Activated naive CD8-positive, alpha-beta T cell treated with anti-CD3 and anti-CD28 coated beads, Interleukin-2, amount 50 U/mL, for 24 hours (primary cell): ENCODE data around the gene DCAF6.

Experiments used
- ATAC-seq: fragments of 150-1000 bp; cut with Tn5 transposase; one replicate; pipeline ENCODE4 v1.10.0; 2021
- DNase-seq: peaks from one replicate; pipeline ENCODE4 v3.0.0; 2021
- H3K27ac Mint-ChIP-seq: one replicate; pipeline ENCODE4 v1.8.0; 2021; ENCODE audit warnings: mild to moderate bottlenecking, mixed read lengths
- H3K27me3 Mint-ChIP-seq: one replicate; pipeline ENCODE4 v1.8.0; 2021; ENCODE audit warnings: mixed read lengths
- H3K36me3 Mint-ChIP-seq: one replicate; pipeline ENCODE4 v1.8.0; 2021; ENCODE audit warnings: low read depth, mixed read lengths
- H3K4me1 Mint-ChIP-seq: one replicate; pipeline ENCODE4 v1.8.0; 2021; ENCODE audit warnings: mixed read lengths
- H3K4me3 Mint-ChIP-seq: one replicate; pipeline ENCODE4 v1.8.0; 2021; ENCODE audit warnings: mild to moderate bottlenecking, moderate library complexity, mixed read lengths
- H3K9me3 Mint-ChIP-seq: one replicate; pipeline ENCODE4 v1.8.0; 2021; ENCODE audit warnings: mixed read lengths

Gene DCAF6

GRCh38 chr1:167968569-167968968 lies 32.1 kb downstream of the DCAF6 start:
- no peaks in the 10 kb centered on the region for H3K9me3 Mint-ChIP-seq

GRCh38 chr1:167973832-167974231 lies 37.3 kb downstream of the DCAF6 start:
- no peak for DNase-seq
- Mint-ChIP-seq H3K27ac (no peak overlapping the region), H3K36me3 (peaks cover 28% of the 10 kb centered on the region), H3K4me1 (peaks cover 2% of the 10 kb centered on the region), H3K9me3 (peaks cover 4% of the 10 kb centered on the region), H3K27me3 (no peaks in the 10 kb centered on the region), H3K4me3 (no peak overlapping the region)
- no peak for ATAC-seq

More at GRCh38 chr1:167968569-167968968, 32.1 kb downstream of the DCAF6 start:
- H3K27me3 Mint-ChIP-seq: no peaks in the 10 kb centered on the region
- peaks cover 6% of the 10 kb centered on the region for H3K36me3 Mint-ChIP-seq
- H3K27ac Mint-ChIP-seq: no peak overlapping the region
- DNase-seq (no peak), ATAC-seq (no peak)
- peaks cover 3% of the 10 kb centered on the region for H3K4me1 Mint-ChIP-seq
- H3K4me3 Mint-ChIP-seq: no peak overlapping the region

- Mint-ChIP-seq H3K4me3 (no peak overlapping the region), H3K9me3 (peaks cover 4% of the 10 kb centered on the region), H3K27me3 (no peaks in the 10 kb centered on the region), H3K27ac (no peak overlapping the region), H3K4me1 (peaks cover 2% of the 10 kb centered on the region), H3K36me3 (peaks cover 33% of the 10 kb centered on the region)
- ATAC-seq (no peak), DNase-seq (no peak)
These were observed 38.2 kb downstream of the DCAF6 start for GRCh38 chr1:167974698-167975097.

GRCh38 chr1:167977245-167977644 lies 40.8 kb downstream of the DCAF6 start:
- no peaks in the 10 kb centered on the region for H3K27me3 Mint-ChIP-seq
- no peak for DNase-seq
- H3K4me1 Mint-ChIP-seq: peaks cover 2% of the 10 kb centered on the region
- H3K27ac Mint-ChIP-seq: no peak overlapping the region
- ATAC-seq: no peak
- H3K36me3 Mint-ChIP-seq: peaks cover 41% of the 10 kb centered on the region
- peaks cover 4% of the 10 kb centered on the region for H3K9me3 Mint-ChIP-seq
- H3K4me3 Mint-ChIP-seq: no peak overlapping the region

GRCh38 chr1:167981933-167982332 lies 45.5 kb downstream of the DCAF6 start:
- no peaks in the 10 kb centered on the region for H3K27me3 Mint-ChIP-seq
- H3K27ac Mint-ChIP-seq: no peak overlapping the region
- H3K4me3 Mint-ChIP-seq: no peak overlapping the region
- peaks cover 37% of the 10 kb centered on the region for H3K36me3 Mint-ChIP-seq
- ATAC-seq (no peak), DNase-seq (no peak)
- peaks cover 4% of the 10 kb centered on the region for H3K9me3 Mint-ChIP-seq
- H3K4me1 Mint-ChIP-seq: peaks cover 5% of the 10 kb centered on the region

- no peak for ATAC-seq
- Mint-ChIP-seq H3K27me3 (no peaks in the 10 kb centered on the region), H3K4me1 (peaks cover 6% of the 10 kb centered on the region), H3K27ac (no peak overlapping the region), H3K4me3 (no peak overlapping the region), H3K36me3 (peaks cover 25% of the 10 kb centered on the region), H3K9me3 (no peaks in the 10 kb centered on the region)
- DNase-seq: no peak
These were observed 47.4 kb downstream of the DCAF6 start for GRCh38 chr1:167983797-167984420.

GRCh38 chr1:167984886-167985489 lies 48.5 kb downstream of the DCAF6 start:
- H3K9me3 Mint-ChIP-seq: no peaks in the 10 kb centered on the region
- peaks cover 6% of the 10 kb centered on the region for H3K4me1 Mint-ChIP-seq
- H3K36me3 Mint-ChIP-seq: peaks cover 21% of the 10 kb centered on the region
- ATAC-seq (no peak), DNase-seq (peak; percentile 4)
- no peak overlapping the region for H3K27ac Mint-ChIP-seq
- H3K4me3 Mint-ChIP-seq: no peak overlapping the region
- no peaks in the 10 kb centered on the region for H3K27me3 Mint-ChIP-seq

GRCh38 chr1:167987174-167987573 lies 50.7 kb downstream of the DCAF6 start:
- H3K27ac Mint-ChIP-seq: no peak overlapping the region
- H3K9me3 Mint-ChIP-seq: no peaks in the 10 kb centered on the region
- H3K4me3 Mint-ChIP-seq: no peak overlapping the region
- no peaks in the 10 kb centered on the region for H3K27me3 Mint-ChIP-seq
- no peak for DNase-seq
- no peak for ATAC-seq
- H3K36me3 Mint-ChIP-seq: peaks cover 15% of the 10 kb centered on the region
- peaks cover 6% of the 10 kb centered on the region for H3K4me1 Mint-ChIP-seq

GRCh38 chr1:167991546-167991945 lies 55.1 kb downstream of the DCAF6 start:
- Mint-ChIP-seq H3K4me1 (peaks cover 4% of the 10 kb centered on the region), H3K9me3 (no peaks in the 10 kb centered on the region)
- ATAC-seq: no peak

GRCh38 chr1:167993720-167994119 lies 57.2 kb downstream of the DCAF6 start:
- no peak for DNase-seq
- no peak overlapping the region for H3K4me3 Mint-ChIP-seq
- H3K36me3 Mint-ChIP-seq: peaks cover 14% of the 10 kb centered on the region
- ATAC-seq: no peak
- H3K27ac Mint-ChIP-seq: no peak overlapping the region
- H3K4me1 Mint-ChIP-seq: no peaks in the 10 kb centered on the region
- H3K27me3 Mint-ChIP-seq: no peaks in the 10 kb centered on the region
- H3K9me3 Mint-ChIP-seq: no peaks in the 10 kb centered on the region

More at GRCh38 chr1:167991546-167991945, 55.1 kb downstream of the DCAF6 start:
- Mint-ChIP-seq H3K4me3 (no peak overlapping the region), H3K27ac (no peak overlapping the region), H3K36me3 (peaks cover 13% of the 10 kb centered on the region), H3K27me3 (no peaks in the 10 kb centered on the region)
- DNase-seq: no peak

- H3K4me3 Mint-ChIP-seq: no peak overlapping the region
- ATAC-seq: no peak
These were observed 58.1 kb downstream of the DCAF6 start for GRCh38 chr1:167994560-167994959.

GRCh38 chr1:167995038-167995437 lies 58.6 kb downstream of the DCAF6 start:
- no peaks in the 10 kb centered on the region for H3K4me1 Mint-ChIP-seq
- no peaks in the 10 kb centered on the region for H3K27me3 Mint-ChIP-seq
- H3K9me3 Mint-ChIP-seq: no peaks in the 10 kb centered on the region
- DNase-seq: no peak
- no peak overlapping the region for H3K27ac Mint-ChIP-seq
- peaks cover 16% of the 10 kb centered on the region for H3K36me3 Mint-ChIP-seq
- no peak for ATAC-seq
- no peak overlapping the region for H3K4me3 Mint-ChIP-seq

More at GRCh38 chr1:167994560-167994959, 58.1 kb downstream of the DCAF6 start:
- DNase-seq: no peak
- no peak overlapping the region for H3K27ac Mint-ChIP-seq
- no peaks in the 10 kb centered on the region for H3K9me3 Mint-ChIP-seq
- peaks cover 16% of the 10 kb centered on the region for H3K36me3 Mint-ChIP-seq
- H3K27me3 Mint-ChIP-seq: no peaks in the 10 kb centered on the region
- H3K4me1 Mint-ChIP-seq: no peaks in the 10 kb centered on the region

- H3K27ac Mint-ChIP-seq: no peak overlapping the region
- H3K4me1 Mint-ChIP-seq: no peaks in the 10 kb centered on the region
- no peaks in the 10 kb centered on the region for H3K9me3 Mint-ChIP-seq
- ATAC-seq (no peak), DNase-seq (no peak)
- H3K36me3 Mint-ChIP-seq: peaks cover 17% of the 10 kb centered on the region
- no peaks in the 10 kb centered on the region for H3K27me3 Mint-ChIP-seq
- no peak overlapping the region for H3K4me3 Mint-ChIP-seq
These were observed 59.8 kb downstream of the DCAF6 start for GRCh38 chr1:167996266-167996665.

- Mint-ChIP-seq H3K36me3 (peaks cover 18% of the 10 kb centered on the region), H3K27ac (no peak overlapping the region), H3K4me1 (no peaks in the 10 kb centered on the region)
These were observed 60.6 kb downstream of the DCAF6 start for GRCh38 chr1:167997037-167997575.

GRCh38 chr1:167999877-168000276 lies 63.4 kb downstream of the DCAF6 start:
- ATAC-seq: no peak

More at GRCh38 chr1:167997037-167997575, 60.6 kb downstream of the DCAF6 start:
- no peak for ATAC-seq
- Mint-ChIP-seq H3K9me3 (no peaks in the 10 kb centered on the region), H3K27me3 (no peaks in the 10 kb centered on the region), H3K4me3 (no peak overlapping the region)
- DNase-seq: no peak

More at GRCh38 chr1:167999877-168000276, 63.4 kb downstream of the DCAF6 start:
- Mint-ChIP-seq H3K27ac (no peak overlapping the region), H3K4me1 (no peaks in the 10 kb centered on the region), H3K27me3 (no peaks in the 10 kb centered on the region), H3K4me3 (no peak overlapping the region), H3K36me3 (peaks cover 22% of the 10 kb centered on the region), H3K9me3 (no peaks in the 10 kb centered on the region)
- DNase-seq: no peak
